HG02610 (cell line): ENCODE data around the gene CRISPLD2.

ENCODE experiments used
- ATAC-seq: cut with Tn5 transposase; IDR thresholded peaks from one replicate; pipeline ENCODE4 v1.9.1; 2021; ENCODE audit warnings: mild to moderate bottlenecking, moderate library complexity; ENCODE audit not compliant: unreplicated experiment

The CRISPLD2 gene

DNA sequence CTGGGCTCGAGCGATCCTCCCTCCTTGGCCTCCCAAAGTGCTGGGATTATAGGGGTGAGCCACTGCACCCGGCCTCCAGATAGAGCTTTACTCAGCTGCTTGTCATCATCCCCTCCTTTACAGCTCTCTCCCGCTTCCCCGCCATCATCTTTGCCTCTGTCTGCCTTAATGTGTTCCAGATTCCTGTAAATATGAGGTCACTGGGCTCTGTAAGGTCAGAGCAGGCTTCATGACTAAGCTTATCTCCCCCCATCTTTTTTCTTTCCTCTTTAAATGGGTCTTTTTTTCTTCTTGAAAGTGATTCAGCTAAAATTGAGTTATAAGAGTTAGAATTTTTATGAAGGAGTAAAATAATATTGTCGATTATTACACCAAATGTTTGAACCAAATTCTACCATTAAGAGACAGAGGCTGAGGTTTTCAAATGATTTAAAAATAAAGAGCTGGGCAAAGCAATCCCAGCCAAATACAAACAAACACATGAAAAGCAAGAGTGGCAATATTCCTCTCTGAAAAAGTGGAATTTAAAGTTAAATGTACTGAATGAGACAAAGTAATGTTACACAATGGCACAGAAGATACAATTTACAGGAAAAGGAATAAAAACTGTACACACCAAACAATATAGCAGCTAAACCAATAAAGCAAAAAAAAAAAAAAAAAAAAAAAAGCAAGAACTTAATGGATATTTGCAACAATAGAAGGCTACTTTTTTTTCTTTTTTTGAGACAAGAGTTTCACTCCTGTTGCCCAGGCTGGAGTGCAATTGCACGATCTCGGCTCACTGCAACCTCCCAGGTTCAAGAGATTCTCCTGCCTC is 62.1 kb downstream of the CRISPLD2 start:
- ATAC-seq = no peak

DNA sequence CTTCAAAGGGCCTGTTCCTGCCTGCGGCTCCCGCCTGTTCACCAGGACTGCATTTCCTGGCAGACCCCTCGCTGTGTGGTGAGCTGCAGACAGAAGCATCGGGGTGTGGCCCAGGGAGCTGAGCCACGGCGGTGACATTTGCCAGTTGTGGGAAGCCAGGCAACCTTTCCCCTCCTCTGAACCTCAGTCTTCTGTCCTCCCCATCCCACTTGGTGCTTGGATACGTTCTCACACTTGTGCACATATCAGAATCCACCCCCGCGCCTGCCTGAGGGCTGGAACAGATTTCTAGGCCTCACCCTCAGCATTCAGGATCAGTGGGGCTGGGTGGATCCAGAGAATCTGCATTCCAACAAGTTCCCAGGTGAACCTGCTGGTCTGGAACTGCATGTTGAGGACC is 63.5 kb downstream of the CRISPLD2 start:
- no peak for ATAC-seq

DNA sequence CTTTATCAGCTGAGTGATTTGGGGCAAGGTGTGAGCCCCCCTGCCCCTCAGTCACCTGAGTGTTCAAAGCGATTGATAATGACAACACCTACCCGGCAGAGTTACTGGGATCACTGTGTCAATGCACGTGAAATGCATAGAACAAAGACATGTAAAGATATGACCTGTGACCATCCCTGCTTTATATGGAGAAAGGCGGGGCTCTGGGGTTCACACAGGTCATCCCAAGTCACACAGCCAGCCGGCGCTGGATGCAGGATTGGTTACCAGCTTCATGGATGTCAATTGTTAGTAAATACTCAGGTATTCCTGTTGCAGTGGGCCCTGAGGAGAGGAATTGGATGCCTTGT is 64.4 kb downstream of the CRISPLD2 start:
- ATAC-seq = no peak

GRCh38 chr16:84884596-84885341 is 65.0 kb downstream of the CRISPLD2 start:
- no peak for ATAC-seq

DNA sequence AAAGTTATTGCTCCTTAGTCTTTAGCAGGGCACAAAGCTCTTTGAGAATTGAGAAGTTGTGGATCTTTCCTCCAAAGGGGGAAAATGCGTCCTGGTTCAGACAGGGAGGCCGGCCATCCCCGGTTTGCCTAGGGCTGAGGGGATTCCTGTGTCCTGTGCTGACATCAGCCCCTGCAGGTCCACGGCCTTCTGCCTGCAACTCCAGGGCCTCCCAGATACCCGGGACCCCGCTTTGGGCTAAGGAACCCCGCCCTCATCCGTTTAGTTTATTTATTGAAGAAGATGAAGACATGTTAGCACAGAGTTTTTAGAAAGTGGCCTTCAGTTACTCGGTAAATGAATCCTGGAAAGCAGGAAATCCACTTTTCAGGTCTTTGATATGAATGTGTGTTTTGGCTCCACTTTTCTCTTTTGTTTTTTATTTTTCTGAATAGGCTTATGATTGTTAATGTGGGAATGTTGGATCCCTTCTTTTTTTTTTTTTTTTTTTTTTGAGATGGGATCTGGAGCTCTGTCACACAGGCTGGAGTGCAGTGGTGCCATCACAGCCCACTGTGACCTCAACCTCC is 65.6 kb downstream of the CRISPLD2 start:
- no peak for ATAC-seq

DNA sequence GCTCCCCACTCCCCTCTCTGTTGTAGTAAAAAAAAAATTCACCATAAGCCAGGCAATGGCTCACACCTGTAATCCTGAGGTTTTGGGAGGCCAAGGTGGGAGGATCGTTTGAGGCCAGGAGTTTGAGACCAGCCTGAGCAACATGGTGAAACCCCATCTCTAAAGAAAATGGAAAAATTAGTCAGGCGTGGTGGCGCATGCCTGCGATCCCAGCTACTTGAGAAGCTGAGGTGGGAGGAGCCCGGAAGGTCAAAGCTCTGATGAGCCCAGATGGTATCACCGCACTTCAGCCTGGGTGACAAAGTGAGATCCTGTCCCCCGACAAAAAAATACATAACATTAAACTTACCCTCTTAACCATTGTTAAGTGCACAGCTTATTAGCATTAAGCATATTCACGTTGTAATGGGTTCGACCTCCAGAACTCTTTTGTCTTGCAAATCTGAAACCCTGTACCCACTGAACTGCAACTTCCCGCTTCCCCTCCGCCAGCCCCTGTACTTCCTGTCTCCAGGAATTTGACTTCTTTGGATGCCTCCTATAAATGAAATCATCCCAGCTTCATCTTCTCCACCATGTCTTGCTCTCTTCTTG is 66.8 kb downstream of the CRISPLD2 start:
- no peak for ATAC-seq

DNA sequence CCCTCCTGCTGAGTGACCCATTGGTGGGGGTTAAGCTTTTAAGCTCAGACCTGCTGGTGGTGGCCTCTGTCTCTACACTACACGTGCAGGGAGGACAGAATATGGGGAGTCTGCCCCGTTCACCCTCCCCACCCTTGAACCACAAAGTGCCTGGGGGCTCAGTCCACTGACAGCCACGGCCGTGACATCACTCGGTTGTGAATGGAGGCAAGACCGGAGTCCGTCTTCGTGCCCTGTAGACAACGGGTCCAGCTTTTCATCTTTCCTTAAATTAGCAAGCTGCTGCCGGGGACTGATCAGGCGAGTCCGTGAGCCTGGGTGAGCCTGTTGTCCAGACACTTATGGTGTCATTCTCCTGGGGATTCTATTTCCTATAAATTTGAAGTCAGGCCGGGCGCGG is 67.4 kb downstream of the CRISPLD2 start:
- ATAC-seq = no peak

DNA sequence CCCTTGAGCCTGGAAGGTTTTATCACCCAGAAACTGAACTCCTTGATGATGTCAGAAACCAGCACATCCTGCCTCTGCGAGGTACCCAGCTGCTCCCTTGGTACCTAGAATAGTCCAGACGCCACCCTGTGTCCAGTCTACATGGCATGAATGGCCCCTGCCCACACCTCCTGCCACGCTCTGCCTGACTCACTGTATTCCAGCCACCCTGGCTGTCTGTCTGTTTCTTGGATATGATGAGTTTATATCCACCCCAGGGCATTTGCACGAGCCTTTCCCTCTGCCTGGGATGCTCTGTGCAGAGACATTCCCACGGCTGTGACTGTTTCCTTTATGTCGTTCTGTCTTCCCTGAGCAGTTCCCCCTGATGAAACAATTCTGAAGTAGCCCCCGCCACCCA is 68.7 kb downstream of the CRISPLD2 start:
- ATAC-seq = no peak

DNA sequence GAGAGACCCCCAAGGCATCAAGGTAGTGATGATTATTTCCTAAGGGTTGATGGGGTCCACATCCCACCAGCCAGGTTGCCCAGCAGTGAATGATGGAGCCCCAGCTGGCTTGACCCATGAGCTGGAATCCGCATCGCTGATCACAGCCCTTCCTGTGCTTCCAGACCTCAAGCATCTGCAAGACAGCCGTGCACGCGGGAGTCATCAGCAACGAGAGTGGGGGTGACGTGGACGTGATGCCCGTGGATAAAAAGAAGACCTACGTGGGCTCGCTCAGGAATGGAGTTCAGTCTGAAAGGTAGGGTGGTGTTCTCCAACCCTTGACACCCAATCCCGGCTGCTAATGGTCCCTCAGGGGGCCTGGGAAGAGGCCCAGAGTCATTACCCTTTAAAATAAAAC is 69.3 kb downstream of the CRISPLD2 start:
- no peak for ATAC-seq

DNA sequence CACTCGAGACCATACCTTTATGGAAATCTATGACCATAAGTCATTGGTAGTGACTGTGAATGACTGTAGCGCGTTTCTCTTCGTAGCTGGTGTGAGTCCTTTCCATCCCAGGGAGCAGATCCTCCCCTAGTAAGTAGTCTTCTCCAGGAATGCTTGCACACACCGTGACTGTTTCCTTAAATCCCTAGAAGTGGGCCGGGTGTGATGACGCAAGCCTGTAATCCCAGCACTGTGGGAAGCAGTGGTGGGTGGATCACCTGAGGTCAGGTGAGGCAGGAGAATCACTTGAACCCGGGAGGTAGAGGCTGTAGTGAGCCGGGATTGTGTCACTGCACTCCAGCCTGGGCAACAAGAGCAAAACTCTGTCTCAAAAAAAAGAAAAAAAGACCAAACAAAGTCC is 70.6 kb downstream of the CRISPLD2 start:
- no peak for ATAC-seq

DNA sequence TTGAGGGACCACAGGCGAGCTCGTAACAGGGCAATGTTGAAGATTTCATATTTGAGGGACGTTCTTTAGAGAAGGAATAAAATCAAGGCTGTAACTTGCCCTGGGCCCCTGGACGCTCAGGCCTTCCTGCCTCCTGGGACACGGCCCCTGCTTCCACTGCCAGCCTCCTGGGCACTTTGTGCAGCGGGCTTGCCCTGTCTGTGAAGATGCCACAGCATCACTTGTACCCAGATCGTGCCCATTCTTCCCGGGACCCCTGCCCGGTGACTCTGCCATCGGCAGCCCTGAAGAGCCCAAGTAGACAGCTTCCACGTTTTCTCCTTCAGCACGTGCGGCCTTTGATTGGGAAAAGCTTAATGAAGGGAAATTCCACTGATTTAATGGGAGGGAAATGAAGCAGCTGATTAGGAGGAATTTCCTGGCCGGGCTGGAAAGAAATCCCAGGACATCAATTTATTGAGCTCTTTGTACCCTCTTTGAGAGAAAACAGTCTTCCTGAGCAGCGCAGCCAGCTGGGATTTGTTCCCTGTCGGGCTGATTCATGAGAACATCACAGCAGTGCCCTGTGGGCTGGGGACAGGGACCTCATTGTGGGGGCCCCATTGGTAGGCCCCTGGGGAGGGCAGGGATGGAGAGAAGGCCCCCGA is 71.5 kb downstream of the CRISPLD2 start:
- no peak for ATAC-seq

DNA sequence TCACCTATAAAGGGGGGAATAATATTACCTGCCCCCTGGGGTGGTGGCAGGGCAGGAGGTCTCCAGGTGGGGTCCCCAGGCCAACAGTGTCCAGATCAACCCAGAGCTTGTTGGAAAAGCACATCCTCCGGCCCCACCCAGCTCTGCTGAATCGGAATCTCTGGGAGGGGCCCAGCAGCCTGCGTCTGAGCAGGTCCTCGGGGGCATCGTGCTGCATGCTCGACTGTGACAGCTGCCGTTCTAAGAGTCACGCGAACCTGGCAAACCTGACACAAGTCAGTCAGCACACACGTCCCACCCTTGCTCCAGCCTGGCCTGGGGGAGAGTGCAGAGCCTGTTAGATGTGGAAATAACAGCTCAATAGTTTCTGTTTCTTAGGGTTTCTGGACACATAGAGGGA is 72.3 kb downstream of the CRISPLD2 start:
- ATAC-seq = no peak

GRCh38 chr16:84893467-84893848 is 73.7 kb downstream of the CRISPLD2 start:
- ATAC-seq = no peak

DNA sequence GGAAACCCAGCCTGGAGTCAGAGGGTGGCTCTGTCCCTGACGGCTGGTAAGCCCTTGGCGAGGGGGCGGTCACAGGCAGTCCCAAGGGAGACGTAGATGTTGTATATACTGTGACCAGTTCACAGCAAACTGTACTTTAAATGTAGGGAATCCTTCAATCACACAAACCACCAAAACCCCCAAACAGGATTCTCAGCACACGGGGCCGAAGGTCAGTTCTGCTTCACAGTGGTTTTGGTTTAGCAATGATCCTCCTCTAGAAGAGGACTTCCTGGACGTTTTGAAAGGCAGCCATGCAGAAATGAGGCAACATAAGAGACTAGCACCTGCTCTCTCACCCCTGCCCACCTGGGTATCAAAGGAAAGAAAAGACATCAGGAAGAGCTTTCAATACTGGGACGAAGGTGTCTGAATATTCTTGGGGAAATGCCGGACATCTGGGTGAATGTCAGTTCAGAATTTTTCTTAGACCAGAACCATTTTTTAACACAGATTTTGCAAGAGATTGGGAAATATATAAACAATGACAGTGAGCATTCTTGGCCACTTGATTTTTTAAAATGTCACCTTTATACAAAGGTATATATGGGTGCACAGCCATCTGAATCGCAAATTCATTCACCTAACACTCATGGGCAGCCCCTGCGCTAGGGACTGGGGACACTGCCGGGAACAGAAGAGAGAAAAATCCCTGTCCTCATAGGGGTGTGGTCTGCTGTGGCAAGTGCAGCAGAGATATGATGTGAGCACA is 74.2 kb downstream of the CRISPLD2 start:
- no peak for ATAC-seq

- ATAC-seq = no peak
Observed at GRCh38 chr16:84895016-84895415, 75.2 kb downstream of the CRISPLD2 start.

DNA sequence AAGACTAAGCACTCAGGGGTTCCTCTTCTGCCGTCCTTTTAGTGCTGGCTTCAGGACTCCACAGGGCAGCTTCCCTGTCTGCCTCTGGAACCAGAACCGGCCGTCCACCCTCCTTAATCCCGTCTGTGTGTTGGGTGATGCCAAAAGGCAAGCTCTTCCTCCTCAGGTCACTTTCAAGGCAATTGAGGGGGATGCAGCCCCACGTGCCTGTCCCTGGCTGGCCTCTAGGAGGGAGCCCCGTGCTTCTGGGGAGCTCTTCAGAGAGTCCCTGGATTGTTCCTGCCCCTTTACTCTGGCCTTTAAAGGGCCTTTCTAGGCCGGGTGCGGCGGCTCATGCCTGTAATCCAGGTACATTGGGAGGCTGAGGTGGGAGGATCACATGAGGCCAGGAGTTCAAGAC is 77.1 kb downstream of the CRISPLD2 start:
- ATAC-seq = no peak

DNA sequence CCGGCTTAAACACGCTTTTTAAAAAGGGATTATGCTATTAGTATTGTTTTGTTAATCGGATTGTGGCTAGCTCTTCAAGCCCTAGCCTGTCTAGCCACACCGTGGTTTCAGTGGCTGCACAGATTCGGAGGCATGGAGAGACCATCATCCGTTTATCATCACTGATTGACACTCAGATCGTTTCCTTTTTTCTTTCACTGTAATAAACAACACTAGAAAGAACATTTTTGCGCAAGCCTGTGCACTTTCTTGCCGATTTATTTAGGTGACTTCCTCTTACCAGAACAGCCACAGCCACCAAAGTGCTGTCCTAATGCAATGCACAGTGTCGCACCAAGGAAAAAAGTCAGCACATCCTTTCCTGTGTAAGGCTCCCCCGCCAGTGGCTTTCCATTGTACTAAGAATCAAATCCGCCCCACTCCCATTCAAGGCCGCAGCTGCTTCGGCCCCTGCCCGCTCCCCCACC is 78.2 kb downstream of the CRISPLD2 start:
- ATAC-seq = no peak

DNA sequence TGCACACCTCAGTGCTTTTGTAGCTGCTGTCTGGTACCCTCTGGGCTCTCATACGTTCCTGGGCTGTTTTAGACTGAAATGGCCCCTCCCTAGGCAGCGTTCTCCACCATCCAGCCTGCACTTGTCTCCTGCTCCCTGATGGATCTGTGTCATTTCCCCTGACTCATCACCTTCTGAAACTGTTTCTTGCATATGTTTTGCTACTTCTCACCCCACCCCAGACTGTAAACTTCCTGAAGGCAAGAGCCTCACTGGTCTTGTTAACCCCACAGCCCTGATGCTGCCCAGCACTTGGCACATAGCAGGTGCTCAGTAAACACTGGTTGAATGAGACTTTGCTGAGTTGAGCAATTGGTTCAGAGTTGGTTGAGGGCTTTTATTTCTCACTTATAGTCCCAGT is 78.7 kb downstream of the CRISPLD2 start:
- ATAC-seq = no peak

DNA sequence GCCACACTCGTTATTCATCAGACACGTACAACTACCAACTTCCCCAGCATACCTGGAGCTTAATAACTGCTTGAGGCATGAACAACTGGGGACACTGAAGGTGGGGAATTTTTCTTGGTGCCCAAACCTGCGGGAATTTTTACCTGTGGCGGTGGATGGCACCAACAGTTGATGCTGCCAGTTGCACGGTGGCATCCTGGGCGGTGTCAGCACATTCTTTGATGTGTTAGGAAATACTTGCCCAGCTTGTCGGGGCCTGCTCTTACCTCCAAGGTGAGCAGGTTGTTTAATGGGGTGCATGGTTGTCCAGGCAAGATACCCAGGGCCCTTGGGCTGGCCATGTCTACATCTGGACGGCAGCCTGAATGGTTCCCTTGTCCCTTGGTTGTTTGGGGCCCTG is 79.6 kb downstream of the CRISPLD2 start:
- no peak for ATAC-seq

GRCh38 chr16:84905965-84906460 is 86.2 kb downstream of the CRISPLD2 start:
- ATAC-seq = no peak
